ENCODE data around the gene E2F7. TPM values are rescaled to one million over a fixed set of nuclear protein-coding genes. Genes with fewer than 3 reads are reported as not detected.

Gene E2F7
- total RNA-seq, 1 experiment from 2014 or later: 19.5 TPM

GRCh38 chr12:77102123-77102522 lies 36.8 kb upstream of the E2F7 start (continued):
- TF ChIP-seq POLR2AphosphoS5 (IDR thresholded peaks at IDR 0.05; ENCODE audit: low read depth, low read length): no peak
- TF ChIP-seq ZFX (IDR thresholded peaks at IDR 0.05): no peak
- no peak for TF ChIP-seq SIN3A (IDR thresholded peaks at IDR 0.05; ENCODE audit: low read depth)
- no peak for TF ChIP-seq CBX3 (IDR thresholded peaks at IDR 0.05; ENCODE audit: low read depth)

- POLR2A ChIA-PET: no interaction called here
- CTCF ChIA-PET: no interaction called here
Observed at GRCh38 chr12:77099799-77100198, 34.4 kb upstream of the E2F7 start.

More at GRCh38 chr12:77099799-77100198, 34.4 kb upstream of the E2F7 start:
- H3K79me2 ChIP-seq (ENCODE audit: insufficient read depth, low read length): no peaks in the 10 kb centered on the region
- no peaks in the 10 kb centered on the region for H4K20me1 ChIP-seq (ENCODE audit: insufficient read depth)
- H3K4me1 ChIP-seq (ENCODE audit: control insufficient read depth in 1 of 2, insufficient read depth in 2 of 2, low read length in 2 of 2): peaks cover 0 to 23% of the 10 kb centered on the region in 2 experiments; a peak in 2 of 4 replicates
- no peak overlapping the region for H2AFZ ChIP-seq (ENCODE audit: low read depth, low read length, poor library complexity, severe bottlenecking)
- ATAC-seq (no peak), DNase-seq (ENCODE audit: low read depth, low spot score) (no peak)
- RAD21 ChIA-PET (ENCODE audit: low non-redundant PET in 1 of 2, low total read pairs in 2 of 2, uncharacterized antibody in 2 of 2, unreplicated experiment in 2 of 2): no interaction called here
- H3K9me2 ChIP-seq (ENCODE audit: insufficient read depth): no peaks in the 10 kb centered on the region
- no TSS peak for BruUV-seq (replicated peaks)
- H3K9ac ChIP-seq (ENCODE audit: low read length): no peak overlapping the region
- no peak overlapping the region for H3K4me3 ChIP-seq (replicated peaks in 1 of 2; ENCODE audit: low read depth in 1 of 2, low read length in 2 of 2)
- H3K9me3 ChIP-seq (ENCODE audit: control insufficient read depth in 1 of 2, insufficient read depth in 1 of 2, low read depth in 1 of 2, low read length in 2 of 2): no peaks in the 10 kb centered on the region
- no peaks in the 10 kb centered on the region for H3K36me3 ChIP-seq (ENCODE audit: control insufficient read depth in 1 of 2, insufficient read depth in 2 of 2, low read length in 2 of 2)
- no peak overlapping the region for H3K27ac ChIP-seq (ENCODE audit: low read depth, low read length)
- H3K27me3 ChIP-seq (ENCODE audit: insufficient read depth, low read length): no peaks in the 10 kb centered on the region
- no peak overlapping the region for H3K4me2 ChIP-seq (ENCODE audit: low read length)
- intact Hi-C loops (cut with micrococcal nuclease): no loop called here
- TF ChIP-seq ZNF274 (IDR thresholded peaks at IDR 0.05; ENCODE audit: low read depth, low read length) (no peak), ATF3 (IDR thresholded peaks at IDR 0.05) (no peak), TCF7L2 (IDR thresholded peaks at IDR 0.05; ENCODE audit: borderline replicate concordance, extremely low read depth, insufficient read depth, insufficient read length) (no peak), EZH2 (IDR thresholded peaks at IDR 0.05) (no peak), POLR2A (IDR thresholded peaks at IDR 0.05; ENCODE audit: borderline replicate concordance, extremely low read depth, insufficient read depth, insufficient read length) (no peak), RAD21 (IDR thresholded peaks at IDR 0.05; ENCODE audit: low read depth) (no peak), MAX (IDR thresholded peaks at IDR 0.05) (no peak), POLR2AphosphoS5 (IDR thresholded peaks at IDR 0.05; ENCODE audit: low read depth, low read length) (no peak), JUND (IDR thresholded peaks at IDR 0.05) (no peak), CBX3 (IDR thresholded peaks at IDR 0.05; ENCODE audit: low read depth) (no peak), EZH2phosphoT487 (IDR thresholded peaks at IDR 0.05; ENCODE audit: borderline replicate concordance) (no peak), CEBPB (IDR thresholded peaks at IDR 0.05; ENCODE audit: low read depth) (no peak), EGR1 (IDR thresholded peaks at IDR 0.05; ENCODE audit: low read depth) (no peak), SRF (IDR thresholded peaks at IDR 0.05; ENCODE audit: low read depth) (no peak), SP1 (IDR thresholded peaks at IDR 0.05; ENCODE audit: low read depth) (no peak), REST (IDR thresholded peaks at IDR 0.05; ENCODE audit: low read depth) (no peak), ZBTB33 (IDR thresholded peaks at IDR 0.05; ENCODE audit: extremely low read depth, insufficient replicate concordance, low read length) (no peak)
